Uterus (tissue), 4 donors: ENCODE data around the gene ATP11A. TPM values are rescaled to one million over a fixed set of nuclear protein-coding genes. Genes with fewer than 3 reads are reported as not detected.

Source experiments
- DNase-seq, 2 donors: peaks; one replicate each; pipeline ENCODE4 v3.0.0-alpha.2; 2019 to 2020
- H3K27ac ChIP-seq, 2 donors: fragments of 200-600 bp; sonication (generic); 1 replicate in 1 of 2; 2 replicates in 1 of 2; pipeline ENCODE4 v1.5.1; 2016 to 2018
- H3K27me3 ChIP-seq, 2 donors: fragments of 200-600 bp; sonication (generic); one replicate each; pipeline ENCODE4 v1.5.1; 2018 to 2019; ENCODE audit warnings: control low read depth in 1 of 2
- H3K36me3 ChIP-seq, 2 donors: fragments of 200-600 bp; sonication (generic); one replicate each; pipeline ENCODE4 v1.5.1; 2019; ENCODE audit warnings: control low read depth in 1 of 2
- H3K4me1 ChIP-seq, 2 donors: fragments of 200-600 bp; sonication (generic); one replicate each; pipeline ENCODE4 v1.5.1; 2018 to 2019; ENCODE audit warnings: control low read depth in 1 of 2
- H3K4me3 ChIP-seq, 2 donors: fragments of 200-600 bp; sonication (generic); 1 replicate in 1 of 2; 2 replicates in 1 of 2; pipeline ENCODE4 v1.5.1; 2018 to 2019; ENCODE audit warnings: mild to moderate bottlenecking in 1 of 2
- H3K9me3 ChIP-seq, 2 donors: fragments of 200-600 bp; sonication (generic); one replicate each; pipeline ENCODE4 v1.5.1; 2019; ENCODE audit warnings: control low read depth in 1 of 2
- POLR2A ChIP-seq, 2 donors: fragments of 450-650 bp; IDR thresholded peaks; one replicate each; pipeline ENCODE4 v1.6.1; 2016; ENCODE audit warnings: antibody characterized with exemption in 2 of 2, mild to moderate bottlenecking in 1 of 2, moderate library complexity in 1 of 2
- intact Hi-C: fragments of 100-400 bp; cut with DNase I; formaldehyde crosslinking; loops from one replicate; pipeline ENCODE4 v1.15.1; 2023; ENCODE audit warnings: low total_unique reads
- total RNA-seq, 4 donors: library from RNA; depleted of rRNA in 3 of 4; stranded (reverse); fragments of >200 nt in 3 of 4; gene quantifications; one replicate each; pipeline versions ENCODE4 v1.1.0 to v1.2.4, GENCODE V29; 2014 to 2023
- TF ChIP-seq, protein P1 (sequence below), 4 experiments: fragments of 200-600 bp in 2 of 4; fragments of 450-650 bp in 2 of 4; sonication (generic) in 2 of 4; IDR thresholded peaks; one replicate each; pipeline ENCODE4 v1.5.1; 2016 to 2019; ENCODE audit warnings: antibody characterized with exemption in 4 of 4, mild to moderate bottlenecking in 2 of 4, moderate library complexity in 1 of 4
- donor health status: DM: yes; HTN: yes; CAD: no.

Gene ATP11A
- total RNA-seq, 4 donors from 2014 or later: 12.8 to 149 (median 22.8) TPM

DNA sequence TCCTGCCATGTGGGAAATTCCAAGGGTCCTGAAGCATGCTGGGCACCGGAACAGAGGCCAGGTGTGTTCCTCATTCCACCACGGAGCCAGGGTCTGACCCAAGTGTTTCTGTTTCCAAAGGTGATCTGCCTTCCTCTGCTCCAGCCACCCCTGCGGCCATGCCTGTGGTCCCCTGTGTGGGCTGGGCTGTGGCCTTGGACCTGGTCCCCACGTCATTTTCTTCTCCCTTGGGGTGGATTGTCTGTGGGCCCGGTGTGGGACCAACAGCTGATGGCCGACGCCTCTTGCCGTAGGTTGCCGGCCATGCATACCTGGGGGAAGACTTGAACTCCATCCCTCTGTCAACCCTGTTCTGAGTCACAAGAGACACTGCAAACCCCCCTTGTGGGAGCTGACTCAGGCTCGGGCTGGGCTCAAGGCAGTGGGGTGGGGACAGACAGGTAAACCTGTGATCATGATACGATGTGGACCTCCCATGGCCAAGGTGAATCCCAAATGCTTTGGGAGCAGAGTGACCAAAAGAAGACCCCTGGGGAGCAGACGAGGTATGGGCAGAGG lies 35.0 kb downstream of the ATP11A start:
- TF ChIP-seq, protein P1, sequence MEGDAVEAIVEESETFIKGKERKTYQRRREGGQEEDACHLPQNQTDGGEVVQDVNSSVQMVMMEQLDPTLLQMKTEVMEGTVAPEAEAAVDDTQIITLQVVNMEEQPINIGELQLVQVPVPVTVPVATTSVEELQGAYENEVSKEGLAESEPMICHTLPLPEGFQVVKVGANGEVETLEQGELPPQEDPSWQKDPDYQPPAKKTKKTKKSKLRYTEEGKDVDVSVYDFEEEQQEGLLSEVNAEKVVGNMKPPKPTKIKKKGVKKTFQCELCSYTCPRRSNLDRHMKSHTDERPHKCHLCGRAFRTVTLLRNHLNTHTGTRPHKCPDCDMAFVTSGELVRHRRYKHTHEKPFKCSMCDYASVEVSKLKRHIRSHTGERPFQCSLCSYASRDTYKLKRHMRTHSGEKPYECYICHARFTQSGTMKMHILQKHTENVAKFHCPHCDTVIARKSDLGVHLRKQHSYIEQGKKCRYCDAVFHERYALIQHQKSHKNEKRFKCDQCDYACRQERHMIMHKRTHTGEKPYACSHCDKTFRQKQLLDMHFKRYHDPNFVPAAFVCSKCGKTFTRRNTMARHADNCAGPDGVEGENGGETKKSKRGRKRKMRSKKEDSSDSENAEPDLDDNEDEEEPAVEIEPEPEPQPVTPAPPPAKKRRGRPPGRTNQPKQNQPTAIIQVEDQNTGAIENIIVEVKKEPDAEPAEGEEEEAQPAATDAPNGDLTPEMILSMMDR (IDR thresholded peaks at IDR 0.05): no peak
- TF ChIP-seq POLR2A (IDR thresholded peaks at IDR 0.05): no peak
- no peak for DNase-seq
- Histone ChIP-seq H3K9me3 (no peaks in the 10 kb centered on the region), H3K4me3 (no peak overlapping the region), H3K36me3 (no peaks in the 10 kb centered on the region), H3K4me1 (peaks cover 0 to 14% of the 10 kb centered on the region in 2 donors), H3K27ac (peak overlapping the region in 1 of 2 donors; percentile 23), H3K27me3 (no peaks in the 10 kb centered on the region)
- intact Hi-C loops: no loop called here

DNA sequence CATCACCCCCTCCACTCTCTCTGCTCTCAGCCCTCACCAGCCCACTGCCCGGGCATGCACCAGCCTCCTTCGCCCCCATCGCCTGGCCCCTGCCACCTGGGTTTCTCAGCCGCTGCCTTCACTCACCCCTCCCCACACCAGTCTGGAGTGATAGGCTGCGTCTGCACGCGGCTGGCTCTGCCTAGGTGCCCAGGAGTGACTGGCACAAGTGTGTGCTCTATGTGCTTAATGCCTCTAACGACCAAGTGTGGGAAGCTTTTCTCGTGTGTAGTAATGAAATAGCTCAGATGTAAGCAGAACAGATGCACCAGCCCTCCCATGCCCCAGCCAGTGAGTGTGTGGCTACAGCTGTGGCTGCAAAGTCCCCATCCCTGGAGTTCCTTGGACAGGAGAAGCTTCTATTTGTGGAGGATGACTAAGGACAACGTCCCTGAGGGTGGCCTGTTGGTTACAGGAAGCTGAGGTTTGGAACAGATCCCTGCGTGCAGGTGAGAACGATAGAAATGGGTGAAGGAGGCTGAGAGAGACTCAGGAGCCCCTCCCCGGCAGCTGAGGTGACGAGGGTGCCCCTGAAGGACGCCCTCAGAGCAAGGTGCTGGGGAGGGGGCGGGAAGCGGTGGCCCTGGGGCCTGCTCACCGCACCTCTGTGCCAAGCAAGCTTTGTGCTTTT lies 35.6 kb downstream of the ATP11A start:
- H3K4me1 ChIP-seq: peaks cover 0 to 14% of the 10 kb centered on the region in 2 donors
- intact Hi-C loops: no loop called here
- H3K27me3 ChIP-seq: no peaks in the 10 kb centered on the region
- no peak overlapping the region for H3K27ac ChIP-seq
- TF ChIP-seq POLR2A (IDR thresholded peaks at IDR 0.05): no peak
- TF ChIP-seq, protein P1 (IDR thresholded peaks at IDR 0.05): no peak
- no peak for DNase-seq
- H3K4me3 ChIP-seq: no peak overlapping the region
- H3K9me3 ChIP-seq: no peaks in the 10 kb centered on the region
- H3K36me3 ChIP-seq: no peaks in the 10 kb centered on the region

DNA sequence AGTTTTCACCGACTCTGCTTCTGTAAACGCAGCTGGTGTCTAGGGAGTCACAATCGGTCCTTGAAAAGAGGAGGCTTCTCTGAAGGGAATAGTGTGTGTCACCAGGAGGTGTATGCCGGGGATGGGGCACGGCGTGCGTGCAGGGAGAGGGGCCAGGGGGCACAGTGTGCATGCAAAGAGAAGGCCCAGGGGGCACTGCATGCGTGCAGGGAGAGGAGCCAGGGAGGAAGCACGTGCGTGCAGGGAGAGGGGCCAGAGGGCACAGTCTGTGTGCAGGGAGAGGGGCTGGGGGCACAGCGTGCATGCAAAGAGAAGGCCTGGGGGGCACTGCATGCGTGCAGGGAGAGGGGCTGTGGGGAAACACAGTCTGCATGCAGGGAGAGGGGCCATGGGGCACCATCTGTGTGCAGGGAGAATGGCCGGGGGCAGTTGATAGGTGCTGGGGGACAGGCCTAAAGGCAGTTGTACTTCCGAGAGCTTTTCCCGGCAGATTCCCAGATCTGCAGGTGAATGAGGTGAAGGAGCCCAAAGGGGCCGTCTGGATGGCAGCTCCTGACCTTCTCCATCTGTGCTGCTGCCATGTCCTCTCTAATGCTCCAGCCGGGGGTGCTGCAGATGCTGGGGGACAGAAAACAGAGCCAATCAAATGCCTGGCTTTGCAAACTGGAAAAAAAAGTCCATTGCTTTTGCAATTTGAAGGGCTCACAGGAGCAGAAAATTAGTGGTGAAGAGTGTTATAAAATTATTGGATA lies 36.4 kb downstream of the ATP11A start:
- H3K27ac ChIP-seq: no peak overlapping the region
- intact Hi-C loops: no loop called here
- no peaks in the 10 kb centered on the region for H3K27me3 ChIP-seq
- no peak overlapping the region for H3K4me3 ChIP-seq
- H3K36me3 ChIP-seq: no peaks in the 10 kb centered on the region
- DNase-seq: no peak
- no peak for TF ChIP-seq POLR2A (IDR thresholded peaks at IDR 0.05)
- TF ChIP-seq, protein P1 (IDR thresholded peaks at IDR 0.05): no peak
- H3K9me3 ChIP-seq: no peaks in the 10 kb centered on the region
- peaks cover 0 to 14% of the 10 kb centered on the region in 2 donors for H3K4me1 ChIP-seq

DNA sequence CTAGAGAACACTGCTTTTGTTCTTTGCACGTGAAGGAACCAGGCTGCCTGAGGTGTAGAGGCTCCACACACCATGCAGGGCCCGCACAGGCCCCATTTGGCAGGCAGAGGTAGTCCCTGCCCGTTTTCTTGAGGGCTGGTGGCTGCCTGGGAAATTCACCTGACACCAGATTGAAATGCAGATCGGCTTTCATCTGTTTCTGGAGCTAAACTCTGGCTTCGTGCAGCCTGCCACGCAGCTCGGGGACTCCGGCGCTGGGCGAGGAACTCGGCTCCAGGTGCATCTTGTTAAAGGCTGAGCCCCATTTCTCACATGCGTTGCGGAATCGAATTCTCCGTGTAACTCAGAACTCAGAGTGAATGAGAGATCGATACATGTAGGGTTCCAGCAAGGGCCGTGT lies 37.7 kb downstream of the ATP11A start:
- intact Hi-C loops: no loop called here
- H3K4me3 ChIP-seq: no peak overlapping the region
- no peak for DNase-seq
- TF ChIP-seq POLR2A (IDR thresholded peaks at IDR 0.05): no peak
- TF ChIP-seq, protein P1 (IDR thresholded peaks at IDR 0.05): no peak
- H3K27me3 ChIP-seq: no peaks in the 10 kb centered on the region
- H3K4me1 ChIP-seq: peaks cover 0 to 5% of the 10 kb centered on the region in 2 donors
- H3K36me3 ChIP-seq: no peaks in the 10 kb centered on the region
- no peak overlapping the region for H3K27ac ChIP-seq
- no peaks in the 10 kb centered on the region for H3K9me3 ChIP-seq
